Mammary epithelial cell (primary cell): ENCODE results near the gene GOLT1B.

ENCODE experiments used
- EZH2 ChIP-seq: IDR thresholded peaks from 2 replicates; pipeline ENCODE4 v1.6.1; 2012; ENCODE audit warnings: low read length, inconsistent platforms, borderline replicate concordance
- TF ChIP-seq, protein P1 (sequence below), 2 donors: IDR thresholded peaks in 1 of 2; conservative IDR thresholded peaks in 1 of 2; 2 replicates each; pipeline ENCODE4 v1.5.1; 2011 to 2012; ENCODE audit warnings: inconsistent platforms in 2 of 2, low read length in 2 of 2, mild to moderate bottlenecking in 2 of 2, control low read depth in 1 of 2, low read depth in 1 of 2; ENCODE audit not compliant: insufficient read depth in 1 of 2; ENCODE audit errors: extremely low read depth in 1 of 2

DNA sequence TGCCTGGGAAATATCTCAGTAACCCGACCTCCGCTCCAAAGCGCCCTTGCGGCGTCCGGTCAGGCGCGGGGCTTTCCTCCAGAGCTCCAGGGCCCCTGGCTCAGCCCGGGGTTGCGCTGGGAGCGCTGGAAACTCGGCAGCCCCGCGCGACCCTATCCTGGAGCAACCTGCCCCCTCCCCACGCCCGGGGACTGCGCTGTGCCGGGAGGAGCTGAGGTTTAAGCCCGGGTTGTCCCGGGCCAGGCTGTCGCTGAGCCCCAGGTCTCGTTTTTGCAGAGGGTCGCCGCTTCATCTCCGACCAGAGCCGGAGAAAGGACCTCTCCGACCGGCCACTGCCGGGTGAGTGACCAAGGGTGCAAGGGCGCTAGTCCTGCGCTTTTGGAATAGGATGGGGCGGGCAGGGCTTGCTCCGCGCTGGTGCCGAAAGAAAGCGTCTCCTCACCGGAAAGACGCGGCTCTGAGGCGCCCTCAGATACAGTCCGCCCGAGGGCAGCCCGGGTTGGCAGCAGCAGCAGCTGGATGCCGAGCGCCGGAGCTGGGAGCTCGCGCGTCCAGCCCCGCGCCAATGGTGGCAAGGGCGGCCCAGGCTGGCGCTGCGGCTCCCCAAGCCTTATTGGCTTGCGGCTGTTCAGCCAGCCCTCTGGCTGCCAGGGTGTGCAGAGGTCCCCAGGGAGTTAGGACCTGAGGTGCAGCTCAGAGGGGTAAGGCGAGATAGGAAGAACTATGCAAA, 26.0 kb downstream of the GOLT1B start:
- TF ChIP-seq, protein P1, sequence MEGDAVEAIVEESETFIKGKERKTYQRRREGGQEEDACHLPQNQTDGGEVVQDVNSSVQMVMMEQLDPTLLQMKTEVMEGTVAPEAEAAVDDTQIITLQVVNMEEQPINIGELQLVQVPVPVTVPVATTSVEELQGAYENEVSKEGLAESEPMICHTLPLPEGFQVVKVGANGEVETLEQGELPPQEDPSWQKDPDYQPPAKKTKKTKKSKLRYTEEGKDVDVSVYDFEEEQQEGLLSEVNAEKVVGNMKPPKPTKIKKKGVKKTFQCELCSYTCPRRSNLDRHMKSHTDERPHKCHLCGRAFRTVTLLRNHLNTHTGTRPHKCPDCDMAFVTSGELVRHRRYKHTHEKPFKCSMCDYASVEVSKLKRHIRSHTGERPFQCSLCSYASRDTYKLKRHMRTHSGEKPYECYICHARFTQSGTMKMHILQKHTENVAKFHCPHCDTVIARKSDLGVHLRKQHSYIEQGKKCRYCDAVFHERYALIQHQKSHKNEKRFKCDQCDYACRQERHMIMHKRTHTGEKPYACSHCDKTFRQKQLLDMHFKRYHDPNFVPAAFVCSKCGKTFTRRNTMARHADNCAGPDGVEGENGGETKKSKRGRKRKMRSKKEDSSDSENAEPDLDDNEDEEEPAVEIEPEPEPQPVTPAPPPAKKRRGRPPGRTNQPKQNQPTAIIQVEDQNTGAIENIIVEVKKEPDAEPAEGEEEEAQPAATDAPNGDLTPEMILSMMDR (conservative IDR thresholded peaks at IDR 0.05 in 1 of 2, IDR thresholded peaks at IDR 0.05 in 1 of 2; ENCODE audit: extremely low read depth in 1 of 2, insufficient read depth in 1 of 2, low read depth in 1 of 2, low read length in 2 of 2): no peak
- TF ChIP-seq EZH2: no peak
